HCT116 (cell line): ENCODE data around the gene HOMER2. TPM values are rescaled to one million over a fixed set of nuclear protein-coding genes. Genes with fewer than 3 reads are reported as not detected.

Experiments
- ATAC-seq: fragments of 200-7000 bp; cut with Tn5 transposase; 2 replicates; pipeline ENCODE4 v1.9.1; 2020; ENCODE audit warnings: mild to moderate bottlenecking, moderate library complexity
- BruUV-seq: library from RNA; stranded (reverse); fragments of 400-500 nt; replicated peaks from 2 replicates; lab custom pipeline; 2021; lab: Mats Ljungman, UMichigan
- CTCF ChIA-PET: fragments of 300-600 bp; sonication (Branson Sonifier 250); formaldehyde crosslinking; loops from one replicate; lab custom pipeline; 2021; ENCODE audit warnings: antibody characterized with exemption; lab: Charles Lee
- POLR2A ChIA-PET: fragments of 300-600, 350-600 bp; sonication (Branson Sonifier 250); formaldehyde crosslinking; loops from one replicate; lab custom pipeline; 2021; ENCODE audit warnings: antibody characterized with exemption; lab: Charles Lee
- RAD21 ChIA-PET, 2 experiments: fragments of 300-600 bp; sonication (Branson Sonifier 250); formaldehyde crosslinking; loops; one replicate each; lab custom pipeline; 2023; ENCODE audit warnings: low total read pairs in 2 of 2; ENCODE audit not compliant: uncharacterized antibody in 2 of 2, unreplicated experiment in 2 of 2, low non-redundant PET in 1 of 2; lab: Charles Lee
- DNase-seq: peaks from one replicate; pipeline ENCODE4 v3.0.0-alpha.2; 2010; ENCODE audit warnings: low read depth, low spot score
- H2AFZ ChIP-seq: fragments of 200-600 bp; shearing (Covaris generic), sonication (generic); 2 replicates; pipeline ENCODE4 v1.6.1; 2017; ENCODE audit warnings: low read depth, mixed run types, mixed read lengths, antibody characterized with exemption, low read length; ENCODE audit not compliant: poor library complexity, severe bottlenecking
- H3K27ac ChIP-seq: 2 replicates; pipeline ENCODE4 v1.5.1; 2012; ENCODE audit warnings: low read depth, low read length
- H3K27me3 ChIP-seq: fragments of 200-600 bp; sonication (generic); 2 replicates; pipeline ENCODE4 v1.6.1; 2016; ENCODE audit warnings: mixed run types, low read length, mixed read lengths; ENCODE audit not compliant: insufficient read depth
- H3K36me3 ChIP-seq, 2 experiments: fragments of 200-500 bp in 1 of 2; fragments of 200-600 bp in 1 of 2; sonication (Bioruptor generic) in 1 of 2; sonication (generic) in 1 of 2; 2 replicates each; pipeline versions ENCODE4 v1.5.1 to v1.6.1; 2014 to 2016; ENCODE audit warnings: low read length in 2 of 2, inconsistent platforms in 1 of 2, mixed read lengths in 1 of 2, mixed run types in 1 of 2; ENCODE audit not compliant: insufficient read depth in 2 of 2, control insufficient read depth in 1 of 2
- H3K4me1 ChIP-seq, 2 experiments: fragments of 200-600 bp in 1 of 2; sonication (generic) in 1 of 2; 2 replicates each; pipeline versions ENCODE4 v1.5.1 to v1.6.1; 2012 to 2017; ENCODE audit warnings: low read length in 2 of 2, inconsistent platforms in 1 of 2, mild to moderate bottlenecking in 1 of 2, mixed read lengths in 1 of 2, mixed run types in 1 of 2, moderate library complexity in 1 of 2; ENCODE audit not compliant: insufficient read depth in 2 of 2, control insufficient read depth in 1 of 2
- H3K4me2 ChIP-seq: fragments of 200-600 bp; sonication (generic); 2 replicates; pipeline ENCODE4 v1.6.1; 2017; ENCODE audit warnings: mixed run types, low read length, mixed read lengths
- H3K4me3 ChIP-seq, 2 experiments: fragments of 200-600 bp in 1 of 2; sonication (generic) in 1 of 2; replicated peaks in 1 of 2; 2 replicates each; pipeline ENCODE4 v1.5.1; 2011 to 2016; ENCODE audit warnings: low read length in 2 of 2, control low read depth in 1 of 2, low read depth in 1 of 2, mild to moderate bottlenecking in 1 of 2, mixed read lengths in 1 of 2, mixed run types in 1 of 2
- H3K79me2 ChIP-seq: fragments of 200-600 bp; sonication (generic); 2 replicates; pipeline ENCODE4 v1.6.1; 2017; ENCODE audit warnings: mild to moderate bottlenecking, mixed run types, low read length, moderate library complexity, mixed read lengths; ENCODE audit not compliant: insufficient read depth
- H3K9ac ChIP-seq: fragments of 200-600 bp; sonication (generic); 2 replicates; pipeline ENCODE4 v1.6.1; 2016; ENCODE audit warnings: low read length, mixed read lengths
- H3K9me2 ChIP-seq: fragments of 200-600 bp; sonication (generic), shearing (Covaris generic); 2 replicates; pipeline ENCODE4 v1.6.1; 2017; ENCODE audit warnings: mixed run types, mild to moderate bottlenecking, moderate library complexity; ENCODE audit not compliant: insufficient read depth
- H3K9me3 ChIP-seq, 2 experiments: fragments of 200-500 bp in 1 of 2; fragments of 200-600 bp in 1 of 2; sonication (Bioruptor generic) in 1 of 2; sonication (generic) in 1 of 2; 2 replicates each; pipeline ENCODE4 v1.6.1; 2014 to 2017; ENCODE audit warnings: low read length in 2 of 2, mixed read lengths in 2 of 2, inconsistent platforms in 1 of 2, low read depth in 1 of 2, mild to moderate bottlenecking in 1 of 2, mixed run types in 1 of 2, moderate library complexity in 1 of 2; ENCODE audit not compliant: control insufficient read depth in 1 of 2, insufficient read depth in 1 of 2
- H4K20me1 ChIP-seq: fragments of 200-600 bp; sonication (generic), shearing (Covaris generic); 2 replicates; pipeline ENCODE4 v1.6.1; 2017; ENCODE audit warnings: mixed run types, mild to moderate bottlenecking, moderate library complexity; ENCODE audit not compliant: insufficient read depth
- CBX3 ChIP-seq: IDR thresholded peaks from 2 replicates; pipeline ENCODE4 v1.6.1; 2012; ENCODE audit warnings: low read depth
- CEBPB ChIP-seq: IDR thresholded peaks from 2 replicates; pipeline ENCODE4 v1.6.1; 2012; ENCODE audit warnings: low read depth
- ELF1 ChIP-seq: IDR thresholded peaks from 2 replicates; pipeline ENCODE4 v1.6.1; 2012; ENCODE audit warnings: low read depth, borderline replicate concordance
- FOSL1 ChIP-seq: IDR thresholded peaks from 2 replicates; pipeline ENCODE4 v1.6.1; 2012; ENCODE audit warnings: low read depth
- POLR2A ChIP-seq: IDR thresholded peaks from 2 replicates; pipeline ENCODE4 v1.7.0; 2011; ENCODE audit warnings: borderline replicate concordance; ENCODE audit not compliant: insufficient read depth, insufficient read length; ENCODE audit errors: extremely low read depth
- RAD21 ChIP-seq: IDR thresholded peaks from 2 replicates; pipeline ENCODE4 v1.6.1; 2012; ENCODE audit warnings: low read depth, mild to moderate bottlenecking
- TCF7L2 ChIP-seq: IDR thresholded peaks from 2 replicates; pipeline ENCODE4 v1.7.0; 2011; ENCODE audit warnings: borderline replicate concordance, inconsistent platforms; ENCODE audit not compliant: insufficient read depth, insufficient read length; ENCODE audit errors: extremely low read depth
- ZNF274 ChIP-seq: fragments of 200-500 bp; sonication (Bioruptor generic); IDR thresholded peaks from 2 replicates; pipeline ENCODE4 v1.6.1; 2014; ENCODE audit warnings: mild to moderate bottlenecking, low read depth, low read length, inconsistent platforms
- intact Hi-C: fragments of 100-400 bp; cut with micrococcal nuclease; formaldehyde crosslinking; loops from 2 replicates; pipeline ENCODE4 v1.10.0; 2022
- total RNA-seq: library from RNA; stranded (reverse); gene quantifications from one replicate; pipeline ENCODE4 v1.2.1, GENCODE V29; 2021; ENCODE audit not compliant: unreplicated experiment
- TF ChIP-seq, protein P1 (sequence below): IDR thresholded peaks from 2 replicates; pipeline ENCODE4 v1.6.1; 2012; ENCODE audit warnings: low read depth

HOMER2 gene
- total RNA-seq, 1 experiment from 2014 or later, result 3.9 TPM

- H3K4me2 ChIP-seq, result no peak overlapping the region
- H2AFZ ChIP-seq, result no peak overlapping the region
- intact Hi-C loops, result no loop called here
- H3K9me3 ChIP-seq, result no peaks in the 10 kb centered on the region
- BruUV-seq, result no TSS peak
- no peaks in the 10 kb centered on the region for H4K20me1 ChIP-seq
- no peaks in the 10 kb centered on the region for H3K36me3 ChIP-seq
- RAD21 ChIA-PET, result no interaction called here
- H3K4me1 ChIP-seq, result no peaks in the 10 kb centered on the region
- CTCF ChIA-PET, result no interaction called here
- ATAC-seq, result no peak
- no peak overlapping the region for H3K9ac ChIP-seq
- H3K27ac ChIP-seq, result no peak overlapping the region
- no peak overlapping the region for H3K4me3 ChIP-seq
- DNase-seq, result no peak
- 0 out of 2 replicates have a peak, but pooled peaks cover 4% of the 10 kb centered on the region for H3K27me3 ChIP-seq
- no peaks in the 10 kb centered on the region for H3K79me2 ChIP-seq
- POLR2A ChIA-PET, result no interaction called here
- TF ChIP-seq ELF1 (no peak), ZNF274 (no peak)
- no peaks in the 10 kb centered on the region for H3K9me2 ChIP-seq
These were observed 17.7 kb upstream of the HOMER2 start for GRCh38 chr15:82970078-82970686.

DNA sequence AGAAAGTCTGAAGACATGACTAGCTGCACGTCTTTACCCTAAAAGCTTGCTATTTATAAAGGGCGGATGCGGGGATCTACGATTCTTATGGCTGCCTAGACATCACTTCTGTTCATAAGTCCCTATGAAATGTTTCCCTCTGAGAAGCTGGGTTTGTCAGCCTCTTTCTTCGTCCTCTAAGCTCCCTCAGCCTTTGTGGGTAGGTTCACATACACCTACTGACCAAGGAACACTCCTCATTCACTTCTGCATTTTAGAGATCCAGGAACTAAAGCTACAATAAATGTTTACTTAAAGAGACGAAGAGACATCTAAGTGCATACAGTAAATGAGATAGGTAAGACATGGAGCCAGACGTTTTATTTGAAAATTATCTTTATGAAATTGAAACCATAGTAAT lies 16.8 kb upstream of the HOMER2 start:
- POLR2A ChIA-PET, result no interaction called here
- RAD21 ChIA-PET, result no interaction called here
- H3K9me2 ChIP-seq, result no peaks in the 10 kb centered on the region
- DNase-seq (no peak), ATAC-seq (no peak)
- no peaks in the 10 kb centered on the region for H3K79me2 ChIP-seq
- H3K9me3 ChIP-seq, result no peaks in the 10 kb centered on the region
- no peaks in the 10 kb centered on the region for H3K36me3 ChIP-seq
- no peaks in the 10 kb centered on the region for H3K4me1 ChIP-seq
- no peak overlapping the region for H3K4me3 ChIP-seq
- H3K9ac ChIP-seq, result no peak overlapping the region
- intact Hi-C loops, result no loop called here
- no peak overlapping the region for H2AFZ ChIP-seq
- H4K20me1 ChIP-seq, result no peaks in the 10 kb centered on the region
- TF ChIP-seq POLR2A, result no peak
- no peak for TF ChIP-seq ELF1
- no peak for TF ChIP-seq FOSL1
- no peak for TF ChIP-seq RAD21
- TF ChIP-seq, protein P1, sequence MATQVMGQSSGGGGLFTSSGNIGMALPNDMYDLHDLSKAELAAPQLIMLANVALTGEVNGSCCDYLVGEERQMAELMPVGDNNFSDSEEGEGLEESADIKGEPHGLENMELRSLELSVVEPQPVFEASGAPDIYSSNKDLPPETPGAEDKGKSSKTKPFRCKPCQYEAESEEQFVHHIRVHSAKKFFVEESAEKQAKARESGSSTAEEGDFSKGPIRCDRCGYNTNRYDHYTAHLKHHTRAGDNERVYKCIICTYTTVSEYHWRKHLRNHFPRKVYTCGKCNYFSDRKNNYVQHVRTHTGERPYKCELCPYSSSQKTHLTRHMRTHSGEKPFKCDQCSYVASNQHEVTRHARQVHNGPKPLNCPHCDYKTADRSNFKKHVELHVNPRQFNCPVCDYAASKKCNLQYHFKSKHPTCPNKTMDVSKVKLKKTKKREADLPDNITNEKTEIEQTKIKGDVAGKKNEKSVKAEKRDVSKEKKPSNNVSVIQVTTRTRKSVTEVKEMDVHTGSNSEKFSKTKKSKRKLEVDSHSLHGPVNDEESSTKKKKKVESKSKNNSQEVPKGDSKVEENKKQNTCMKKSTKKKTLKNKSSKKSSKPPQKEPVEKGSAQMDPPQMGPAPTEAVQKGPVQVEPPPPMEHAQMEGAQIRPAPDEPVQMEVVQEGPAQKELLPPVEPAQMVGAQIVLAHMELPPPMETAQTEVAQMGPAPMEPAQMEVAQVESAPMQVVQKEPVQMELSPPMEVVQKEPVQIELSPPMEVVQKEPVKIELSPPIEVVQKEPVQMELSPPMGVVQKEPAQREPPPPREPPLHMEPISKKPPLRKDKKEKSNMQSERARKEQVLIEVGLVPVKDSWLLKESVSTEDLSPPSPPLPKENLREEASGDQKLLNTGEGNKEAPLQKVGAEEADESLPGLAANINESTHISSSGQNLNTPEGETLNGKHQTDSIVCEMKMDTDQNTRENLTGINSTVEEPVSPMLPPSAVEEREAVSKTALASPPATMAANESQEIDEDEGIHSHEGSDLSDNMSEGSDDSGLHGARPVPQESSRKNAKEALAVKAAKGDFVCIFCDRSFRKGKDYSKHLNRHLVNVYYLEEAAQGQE, result no peak
- no peak for TF ChIP-seq CBX3
- no peak for TF ChIP-seq TCF7L2
- TF ChIP-seq CEBPB, result no peak
- no TSS peak for BruUV-seq
- no peak overlapping the region for H3K4me2 ChIP-seq
- CTCF ChIA-PET, result no interaction called here
- H3K27ac ChIP-seq, result no peak overlapping the region
- 0 out of 2 replicates have a peak, but pooled peaks cover 4% of the 10 kb centered on the region for H3K27me3 ChIP-seq
